ENCODE results near the gene PARK7.

The PARK7 gene

DNA sequence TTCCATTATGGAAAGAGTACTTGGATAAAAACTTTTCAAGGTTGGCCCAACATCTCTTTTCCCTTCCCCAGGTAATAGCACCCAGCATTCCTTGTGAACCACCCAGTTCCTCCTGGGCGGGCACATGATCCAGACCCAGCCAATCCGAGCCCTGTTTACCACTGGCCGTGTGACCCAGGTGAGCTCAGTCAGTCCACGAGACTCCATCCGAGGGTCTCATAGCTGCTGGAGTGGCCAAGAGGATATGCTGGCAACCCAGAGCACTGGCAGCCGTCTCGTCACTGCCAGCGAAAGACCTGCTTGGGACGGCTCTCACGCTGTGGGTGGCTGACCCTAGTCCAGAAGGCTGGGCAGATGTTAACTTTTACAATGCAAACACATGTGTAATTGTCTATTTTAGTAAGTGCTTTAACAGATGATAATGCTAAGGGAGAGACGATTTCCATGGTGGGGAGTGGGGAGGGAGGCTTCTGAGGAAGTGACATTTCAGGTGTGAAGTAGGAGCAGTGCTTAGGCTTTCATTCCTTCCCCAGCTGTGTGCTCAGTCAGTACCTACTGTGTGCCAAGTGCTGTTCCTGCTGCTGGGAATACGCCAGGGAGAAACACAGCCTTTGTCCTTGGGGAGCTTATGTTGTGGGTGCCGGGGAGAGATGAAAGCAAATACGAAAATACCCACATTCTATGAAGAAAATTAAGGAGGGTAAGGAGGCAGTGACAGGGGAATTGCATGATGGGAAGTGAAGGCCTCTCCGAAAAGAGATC is 24.5 kb downstream of the PARK7 start:
- DNase-seq = no peak

DNA sequence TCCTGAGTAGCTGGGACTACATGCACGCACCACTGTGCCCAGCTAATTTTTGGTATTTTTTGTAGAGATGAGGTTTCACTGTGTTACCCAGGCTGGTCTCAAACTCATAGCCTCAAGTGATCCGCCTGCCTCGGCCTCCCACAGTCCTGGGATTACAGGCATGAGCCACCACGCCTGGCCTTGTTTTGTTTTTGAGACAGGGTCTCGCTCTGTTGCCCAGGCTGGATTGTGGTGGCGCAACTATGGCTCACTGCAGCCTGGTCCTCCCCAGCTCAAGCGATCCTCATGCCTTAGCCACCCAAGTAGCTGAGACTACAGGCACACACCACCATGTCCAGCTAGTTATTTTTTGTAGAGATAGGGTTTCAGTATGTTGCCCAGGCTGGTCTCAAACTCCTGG is 26.0 kb downstream of the PARK7 start:
- DNase-seq = no peak

DNA sequence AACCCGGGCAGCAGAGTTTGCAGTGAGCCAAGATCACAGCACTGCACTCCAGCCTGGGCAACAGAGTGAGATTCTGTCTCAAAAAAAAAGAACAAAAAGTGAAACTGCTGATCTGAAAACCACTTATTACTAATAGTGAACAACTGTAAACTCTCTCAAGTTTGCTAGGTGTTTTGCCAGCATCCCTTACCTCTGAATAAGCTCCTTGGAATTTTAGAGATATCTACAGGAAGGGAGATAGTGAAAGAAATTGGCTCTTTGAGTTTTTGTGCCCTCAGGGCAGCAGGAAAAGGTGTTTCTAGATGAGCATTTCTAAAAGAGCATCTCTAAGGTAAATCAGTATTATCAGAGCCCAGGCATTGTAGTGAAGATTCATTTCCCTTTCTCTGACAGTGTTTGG is 27.1 kb downstream of the PARK7 start:
- no peak for DNase-seq

DNA sequence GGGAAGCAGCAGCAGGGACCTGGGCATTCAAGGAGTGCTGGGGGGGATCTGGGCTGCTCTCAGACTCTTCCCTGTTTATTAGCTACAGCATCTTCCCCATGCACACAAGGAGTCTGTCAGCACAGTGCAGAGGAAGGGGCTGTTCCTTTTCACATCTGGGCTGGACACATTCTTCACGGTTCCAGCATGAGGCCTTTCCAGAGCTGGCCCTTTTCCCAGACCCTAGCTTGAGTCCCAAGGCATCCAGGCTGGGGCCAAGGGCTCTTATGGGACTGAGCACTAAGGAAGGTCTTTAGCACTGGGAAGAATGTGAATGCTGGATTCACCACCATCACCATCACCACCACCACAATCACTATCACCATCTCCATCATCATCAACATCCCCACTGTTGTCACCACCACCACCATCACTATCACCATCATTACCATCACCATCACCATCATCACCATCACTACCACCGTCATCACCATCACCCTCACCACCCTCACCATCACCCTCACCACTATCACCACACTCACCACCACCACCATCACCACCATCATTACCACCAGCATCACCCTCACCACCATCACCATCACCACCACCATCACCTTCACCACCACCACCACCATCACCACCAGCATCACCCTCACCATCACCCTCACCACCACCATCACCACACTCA is 28.4 kb downstream of the PARK7 start:
- DNase-seq = no peak

DNA sequence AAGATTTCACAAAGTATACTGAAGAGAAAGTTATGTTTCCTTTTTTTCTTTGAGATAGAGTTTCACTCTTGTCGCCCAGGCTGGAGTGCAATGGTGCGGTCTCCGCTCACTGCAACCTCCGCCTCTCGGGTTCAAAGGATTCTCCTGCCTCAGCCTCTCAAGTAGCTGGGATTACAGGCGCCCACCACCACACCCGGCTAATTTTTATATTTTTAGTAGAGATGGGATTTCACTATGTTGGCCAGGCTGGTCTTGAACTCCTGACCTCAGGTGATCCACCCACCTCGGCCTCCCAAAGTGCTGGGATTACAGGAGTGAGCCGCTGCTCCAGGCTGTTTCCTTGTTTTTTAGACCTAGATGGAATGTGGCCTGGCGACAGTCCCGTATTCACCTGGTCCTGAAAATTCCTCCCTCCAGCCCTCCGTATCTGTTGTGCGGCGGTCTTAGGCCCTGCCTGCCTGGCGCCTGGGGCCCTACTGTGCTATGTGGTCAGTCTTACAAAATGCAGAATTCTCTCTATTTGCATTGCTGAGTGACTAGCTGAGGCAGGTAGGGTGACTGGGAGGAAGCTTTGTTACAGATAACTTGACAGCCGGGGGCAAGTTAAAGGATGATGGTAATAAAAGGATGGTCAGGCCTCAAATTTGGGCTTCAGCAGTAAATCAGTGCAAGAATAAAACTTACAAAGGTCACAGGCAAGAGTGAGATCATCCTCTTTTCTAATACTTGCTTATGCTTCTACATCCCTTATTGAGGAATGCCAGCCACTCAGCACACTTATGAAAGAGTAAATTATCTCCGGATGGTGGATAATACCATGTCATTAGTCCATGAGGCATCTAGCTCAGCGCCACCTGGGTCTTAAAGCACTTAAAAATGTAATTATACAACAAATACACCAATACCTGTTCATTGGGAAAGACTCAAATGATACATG is 30.3 kb downstream of the PARK7 start:
- DNase-seq = no peak

DNA sequence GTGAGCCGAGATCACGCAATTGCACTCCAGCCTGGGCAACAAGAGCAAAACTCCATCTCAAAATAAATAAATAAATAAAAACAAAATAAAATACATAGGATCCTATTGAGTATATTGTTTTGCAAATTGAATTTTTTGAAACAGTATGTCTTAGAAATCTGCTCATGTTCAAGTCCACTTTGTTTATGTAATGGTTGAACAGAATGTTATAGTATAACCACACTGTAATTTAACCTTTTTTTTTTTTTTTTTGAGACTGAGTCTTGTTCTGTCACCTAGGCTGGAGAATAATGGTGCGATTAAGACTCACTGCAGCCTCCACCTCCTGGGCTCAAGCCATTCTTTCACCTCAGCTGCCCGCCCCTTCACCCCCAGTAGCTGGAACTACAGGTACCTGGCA is 31.4 kb downstream of the PARK7 start:
- DNase-seq = no peak

DNA sequence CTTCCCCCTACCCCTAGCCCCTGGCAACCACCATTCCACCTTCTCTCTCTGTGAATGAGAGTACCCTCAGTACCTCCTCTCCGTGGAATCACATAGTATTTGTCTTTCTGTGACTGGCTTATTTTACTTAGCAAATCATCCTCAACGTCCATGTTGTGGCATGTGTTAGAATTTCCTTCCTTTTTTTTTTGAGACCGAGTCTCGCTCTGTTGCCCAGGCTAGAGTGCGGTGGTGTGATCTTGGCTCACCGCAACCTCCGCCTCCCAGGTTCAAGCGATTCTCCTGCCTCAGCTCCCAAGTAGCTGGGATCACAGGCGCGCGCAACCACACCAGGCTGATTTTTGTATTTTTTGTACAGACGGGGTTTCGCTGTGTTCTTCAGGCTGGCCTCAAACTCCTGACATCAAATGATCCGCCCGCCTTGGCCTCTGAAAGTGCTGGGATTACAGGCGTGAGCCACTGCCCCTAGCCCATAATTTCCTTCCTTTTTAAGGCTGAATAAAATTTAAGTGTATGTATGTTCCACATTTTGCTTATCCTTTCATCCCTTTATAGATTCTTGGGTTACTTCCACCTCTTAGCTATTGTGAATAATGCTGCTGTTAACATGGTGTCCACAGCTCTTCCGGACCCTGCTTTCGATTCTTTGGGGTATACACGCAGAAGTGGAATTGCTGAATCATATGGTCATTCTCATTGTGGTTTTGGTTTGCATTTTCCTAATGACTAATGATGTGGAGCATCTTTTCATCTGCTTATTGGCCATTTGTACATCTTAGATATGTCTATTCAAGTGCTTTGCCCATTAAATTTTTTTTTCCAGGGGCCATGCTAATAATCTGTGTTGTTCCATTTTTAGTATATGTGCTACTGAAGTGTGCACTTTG is 32.3 kb downstream of the PARK7 start:
- DNase-seq = no peak

DNA sequence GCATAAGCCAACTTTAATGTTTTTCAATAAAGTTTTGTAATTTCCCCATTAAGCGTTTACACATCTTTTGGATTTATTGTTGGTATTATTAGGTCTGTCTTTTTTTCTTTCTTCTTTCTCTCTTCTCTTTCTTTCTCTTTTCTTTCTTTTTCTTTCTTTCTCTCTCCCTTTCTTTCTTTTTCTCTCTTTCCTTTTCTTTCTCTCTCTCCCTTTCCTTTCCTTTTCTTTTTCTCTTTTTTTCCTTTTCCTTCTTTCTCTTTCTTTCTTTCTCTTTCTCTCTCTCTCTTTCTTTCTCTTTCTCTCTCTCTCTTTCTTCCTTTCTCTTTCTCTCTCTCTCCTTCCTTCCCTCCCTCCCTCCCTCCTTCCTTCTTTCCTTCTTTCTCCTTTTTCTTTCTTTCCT is 33.3 kb downstream of the PARK7 start:
- no peak for DNase-seq

DNA sequence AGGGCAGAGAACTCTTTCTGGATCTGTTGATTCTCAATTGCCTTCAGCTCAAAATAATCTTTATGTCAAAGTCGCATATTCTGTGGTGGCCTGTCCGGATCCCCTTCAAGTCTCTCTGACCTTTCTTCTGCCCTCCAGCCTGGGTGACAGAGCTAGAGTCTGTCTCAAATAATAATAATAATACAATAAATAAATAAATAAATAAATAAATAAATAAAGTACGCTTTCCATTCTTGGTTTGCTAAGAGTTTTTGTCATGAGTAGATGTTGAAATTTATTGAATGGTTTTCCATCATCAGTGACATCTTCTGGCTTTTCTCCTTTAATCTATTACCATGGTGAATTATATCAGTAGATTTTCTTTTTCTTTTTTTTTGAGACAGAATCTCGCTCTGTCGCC is 33.9 kb downstream of the PARK7 start:
- DNase-seq = no peak

DNA sequence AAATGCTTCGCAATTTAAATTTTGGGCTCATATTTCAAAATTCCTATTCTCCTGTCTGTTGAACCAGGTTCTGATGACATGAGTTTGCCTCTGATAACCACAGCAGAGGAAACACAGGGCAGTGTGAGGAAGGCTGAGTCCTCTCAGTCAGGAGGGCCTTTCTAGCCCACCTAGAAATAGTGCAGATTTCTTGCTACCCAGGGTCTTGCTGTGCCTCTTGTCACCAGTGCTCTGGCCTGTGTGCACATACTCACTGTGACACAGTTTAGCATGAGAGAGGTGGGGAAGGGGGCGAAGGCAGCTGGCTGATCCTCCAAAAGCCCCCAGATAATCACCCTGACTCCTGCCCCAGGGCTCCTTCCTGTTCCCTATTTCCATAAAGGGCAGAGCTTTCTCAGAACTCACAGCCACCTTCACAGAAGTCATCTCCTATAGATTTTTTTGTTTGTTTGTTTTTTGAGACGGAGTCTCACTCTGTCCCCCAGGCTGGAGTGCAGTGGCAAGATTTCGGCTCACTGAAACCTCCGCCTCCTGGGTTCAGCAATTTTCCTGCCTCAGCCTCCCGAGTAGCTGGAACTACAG is 40.9 kb downstream of the PARK7 start:
- DNase-seq = no peak

DNA sequence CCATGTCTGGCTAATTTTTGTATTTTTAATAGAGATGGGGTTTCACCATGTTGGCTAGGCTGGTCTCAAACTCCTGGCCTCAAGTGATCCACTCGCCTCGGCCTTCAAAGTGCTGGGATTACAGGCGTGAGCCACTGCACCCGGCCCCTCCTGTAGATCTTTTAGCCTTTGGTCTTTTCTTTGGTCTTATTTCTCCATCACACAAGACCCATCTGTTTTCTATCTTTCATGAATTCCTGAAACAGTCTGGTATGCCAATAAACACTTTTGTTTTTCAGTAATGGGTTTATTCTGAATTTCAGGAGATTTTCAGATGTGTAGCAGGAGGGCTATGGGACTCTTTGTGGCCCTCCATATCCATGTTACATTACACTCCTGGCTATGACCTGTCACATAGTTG is 41.4 kb downstream of the PARK7 start:
- DNase-seq = no peak

DNA sequence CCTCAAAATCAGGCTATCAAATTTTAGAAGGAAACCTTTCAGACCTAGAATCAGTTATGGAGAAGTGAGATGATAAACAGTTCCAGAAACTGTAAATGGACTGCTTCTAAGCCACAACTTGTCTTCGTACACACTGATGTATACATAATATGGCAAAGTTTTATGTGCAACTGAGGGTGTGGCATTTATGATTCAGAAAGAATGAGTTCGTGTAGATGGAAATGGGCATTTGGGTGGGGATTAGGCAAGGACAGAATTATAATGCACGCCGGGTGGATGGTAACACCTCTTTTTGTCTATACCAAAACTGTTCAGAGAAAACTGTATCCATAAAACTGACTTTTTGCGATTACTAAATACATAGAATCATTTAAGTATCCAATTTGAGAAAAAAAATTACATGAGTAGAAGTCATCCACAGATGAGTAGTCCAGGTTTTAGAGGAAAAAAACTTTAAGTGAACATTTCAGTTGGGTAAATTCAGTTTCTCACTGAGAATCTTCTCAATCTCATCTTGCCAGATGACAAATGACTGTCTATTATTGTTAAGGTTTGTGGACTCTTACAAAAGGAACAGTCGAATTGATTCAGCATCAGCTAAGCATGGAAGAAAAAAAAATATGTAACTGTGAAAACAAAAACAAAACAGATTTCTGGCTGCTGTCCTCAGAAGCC is 42.1 kb downstream of the PARK7 start:
- no peak for DNase-seq

DNA sequence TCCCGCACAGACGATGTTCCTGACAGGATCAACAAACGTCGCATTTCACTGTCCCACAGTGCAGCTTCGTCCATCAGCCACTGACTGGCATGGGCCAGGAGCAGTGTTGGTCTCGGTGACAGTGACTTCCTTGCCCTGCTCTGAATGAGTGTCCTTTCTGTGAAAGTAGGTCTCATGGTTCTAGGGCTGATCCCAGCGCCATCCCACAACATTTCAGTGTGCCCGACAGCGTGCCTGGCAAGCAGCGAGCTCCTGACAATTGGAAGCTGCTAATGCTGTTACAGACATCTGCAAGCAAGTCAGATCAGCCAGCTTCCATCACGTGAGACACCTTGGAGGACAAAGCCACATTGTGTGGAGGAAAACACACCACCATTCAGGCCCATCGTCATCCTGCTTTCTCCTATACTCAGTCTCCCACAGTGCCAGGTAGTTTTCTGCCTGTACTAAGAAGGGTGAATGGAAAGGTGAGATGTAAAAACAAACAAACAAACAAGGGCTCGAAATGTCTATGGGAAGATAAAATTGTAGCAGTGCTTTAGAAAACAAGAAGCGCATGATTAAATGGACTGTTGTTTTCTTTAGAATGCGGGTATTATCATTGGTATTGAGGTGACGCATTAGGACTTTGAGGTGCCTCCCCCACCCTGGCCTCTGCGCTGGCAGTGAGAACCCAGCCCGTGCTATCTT is 42.7 kb downstream of the PARK7 start:
- no peak for DNase-seq

DNA sequence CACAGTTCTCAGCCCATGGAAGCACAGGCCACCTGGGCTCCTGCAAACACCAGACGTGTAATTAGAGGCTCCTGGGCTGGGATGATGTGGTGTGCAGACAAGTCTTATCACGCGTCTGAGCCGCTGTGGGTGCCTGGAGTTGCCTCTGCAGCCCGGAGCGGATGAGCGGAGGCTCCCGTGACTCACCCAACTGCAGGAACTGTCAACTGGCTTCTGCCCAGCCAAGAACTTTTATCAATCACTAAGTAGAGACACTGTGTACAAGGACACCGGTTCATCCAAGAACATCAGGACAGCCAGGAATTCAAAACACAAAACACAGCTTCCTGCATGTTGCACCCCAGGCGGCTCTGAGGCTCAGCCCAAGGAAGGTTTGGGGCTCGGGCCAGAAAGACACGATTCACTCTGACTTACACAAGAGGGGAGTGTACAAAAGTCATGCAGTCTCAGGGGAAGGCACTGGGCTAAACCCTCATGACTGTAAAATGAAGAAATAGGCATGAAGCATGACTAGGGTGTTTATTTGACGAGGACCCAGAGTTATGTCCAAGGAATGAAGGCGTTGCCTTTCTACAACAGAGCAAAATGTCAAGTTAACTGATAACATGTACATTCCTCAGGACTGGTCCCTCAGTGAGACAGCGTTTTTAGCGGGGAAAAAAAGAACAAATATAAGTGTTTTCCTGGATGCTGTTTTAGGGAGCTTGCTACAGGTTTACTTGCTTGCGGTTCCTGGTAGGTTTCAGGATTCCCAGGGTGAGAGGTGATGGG is 43.5 kb downstream of the PARK7 start:
- DNase-seq = no peak

DNA sequence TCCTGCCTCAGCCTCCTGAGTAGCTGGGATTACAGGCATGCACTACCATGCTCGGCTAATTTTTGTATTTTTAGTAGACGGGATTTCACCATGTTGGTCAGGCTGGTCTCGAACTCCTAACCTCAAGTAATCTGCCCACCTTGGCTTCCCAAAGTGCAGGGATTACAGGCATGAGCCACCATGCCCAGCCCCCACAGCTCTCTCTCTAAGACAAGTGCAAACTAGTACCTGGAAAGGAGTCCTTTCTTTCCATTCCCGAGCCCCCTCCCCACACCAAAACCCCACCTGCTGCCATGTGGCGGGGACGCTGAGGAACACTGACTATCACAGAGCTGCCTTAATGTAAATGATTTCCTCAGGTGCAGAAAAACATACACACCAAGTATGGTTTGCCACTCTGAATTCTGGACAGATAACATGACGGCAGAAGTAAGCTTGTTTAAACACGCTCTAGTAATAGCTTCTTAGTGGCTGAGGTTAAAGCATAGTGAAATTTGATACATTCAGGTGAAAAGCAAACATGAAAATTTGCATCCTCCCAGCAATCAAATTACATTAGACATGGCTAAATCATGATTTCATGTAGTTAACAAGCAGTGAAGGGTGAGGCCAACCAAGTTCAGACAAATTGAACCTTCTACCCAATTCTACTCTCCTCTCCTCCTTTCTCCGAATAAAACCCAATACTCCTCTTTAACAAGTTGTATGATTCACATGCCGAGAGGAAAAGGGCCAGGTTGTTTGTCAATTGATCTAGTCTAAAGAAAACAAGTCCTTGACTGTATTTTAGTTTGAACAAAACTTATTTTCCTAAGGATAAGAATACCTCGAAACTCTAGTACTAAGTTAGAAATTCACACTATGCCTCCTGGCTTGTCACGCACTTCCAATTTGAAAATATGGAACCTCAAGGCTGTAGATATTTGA is 44.8 kb downstream of the PARK7 start:
- DNase-seq = peak; percentile 64

DNA sequence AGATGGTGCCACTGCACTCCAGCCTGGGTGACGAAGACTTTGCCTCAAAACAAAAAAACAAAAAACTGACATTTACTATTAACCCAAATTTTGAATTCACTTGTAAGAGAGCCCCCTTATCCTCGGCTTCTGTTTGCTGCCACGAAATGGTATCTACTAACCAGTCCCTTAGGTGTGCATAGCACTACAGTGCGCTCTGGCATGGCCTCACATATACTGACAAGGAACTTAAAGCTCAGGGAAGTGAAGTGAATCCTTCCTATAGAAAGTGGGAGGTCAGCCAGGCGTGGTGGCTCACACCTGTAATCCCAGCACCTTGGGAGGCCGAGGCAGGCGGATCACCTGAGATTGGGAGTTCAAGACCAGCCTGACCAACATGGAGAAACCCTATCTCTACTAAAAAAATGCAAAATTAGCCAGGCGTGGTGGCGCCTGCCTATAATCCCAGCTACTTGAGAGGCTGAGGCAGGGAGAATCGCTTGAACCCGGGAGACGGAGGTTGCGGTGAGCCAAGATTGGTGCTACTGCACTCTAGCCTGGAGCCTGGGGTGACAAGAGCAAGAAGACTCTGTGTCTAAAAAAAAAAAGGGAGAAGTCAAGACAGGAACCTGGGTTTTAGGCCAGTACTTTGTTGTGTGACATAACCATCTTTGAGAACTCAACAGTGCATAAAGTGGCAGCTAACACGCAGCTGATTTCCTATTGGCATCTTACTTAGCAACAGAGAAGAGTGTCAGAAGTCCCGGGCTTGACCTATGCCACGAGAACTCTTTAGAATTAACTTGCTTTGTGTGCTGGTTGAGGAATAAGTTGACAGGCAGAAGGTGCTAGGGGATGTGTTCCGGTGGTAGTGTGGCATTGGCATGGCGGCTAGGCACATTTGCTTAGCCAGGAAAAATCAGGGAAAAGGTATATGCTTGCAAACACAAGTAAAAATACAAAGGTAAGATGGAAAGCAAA is 47.8 kb downstream of the PARK7 start:
- DNase-seq = no peak

DNA sequence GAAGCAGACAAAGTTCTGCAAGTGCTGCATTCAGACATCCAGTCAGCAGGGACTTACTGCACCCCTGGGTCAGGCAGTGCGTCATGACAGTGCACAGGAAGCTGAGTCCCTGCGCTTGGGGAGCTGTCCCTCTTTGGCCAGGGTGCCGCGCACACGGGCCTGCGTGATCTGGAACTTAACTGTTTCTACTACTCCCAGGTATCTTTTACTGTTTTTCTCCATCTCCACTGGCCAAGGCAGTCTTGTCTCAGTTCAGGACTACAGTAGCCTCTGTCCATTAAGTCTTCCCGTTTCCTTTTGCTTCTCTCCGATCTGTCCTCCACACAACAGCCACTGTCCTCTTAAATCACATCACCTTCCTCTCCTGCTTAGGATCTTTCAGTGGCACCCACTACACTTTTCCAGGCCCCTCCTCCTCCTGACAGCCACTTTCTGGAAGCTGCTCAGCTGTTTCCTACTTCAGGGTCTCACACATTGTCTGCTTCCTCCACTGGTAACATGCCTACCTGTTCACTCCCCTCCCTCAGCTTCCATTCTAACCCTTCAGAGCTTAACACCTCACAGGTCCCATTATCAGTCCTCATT is 48.7 kb downstream of the PARK7 start:
- no peak for DNase-seq

Data from NCI-H187 treated with DMSO at 0.1 percent for 48 hours (cell line).